ENCODE data around the gene MARK3.

- no peak for TF ChIP-seq ZNF384 (IDR thresholded peaks at IDR 0.05)
- no peak for TF ChIP-seq HDGF (IDR thresholded peaks at IDR 0.05; ENCODE audit: borderline replicate concordance)
- TF ChIP-seq PKNOX1 (IDR thresholded peaks at IDR 0.05): no peak
- no peak for TF ChIP-seq FOXA1 (IDR thresholded peaks at IDR 0.05)
- TF ChIP-seq FOXM1 (IDR thresholded peaks at IDR 0.05; ENCODE audit: borderline replicate concordance): no peak
- no peak for TF ChIP-seq SP1 (IDR thresholded peaks at IDR 0.05)
- TF ChIP-seq FOXK2 (IDR thresholded peaks at IDR 0.05): no peak
- no peak for TF ChIP-seq BHLHE40 (IDR thresholded peaks at IDR 0.05; ENCODE audit: borderline replicate concordance)
- TF ChIP-seq ARNT (IDR thresholded peaks at IDR 0.05): no peak
- TF ChIP-seq ELF4 (IDR thresholded peaks at IDR 0.05): no peak
- no peak for TF ChIP-seq SUZ12 (IDR thresholded peaks at IDR 0.05)
- no peak for TF ChIP-seq CTBP1 (IDR thresholded peaks at IDR 0.05; ENCODE audit: borderline replicate concordance)
- no peak for TF ChIP-seq LEF1 (IDR thresholded peaks at IDR 0.05; ENCODE audit: borderline replicate concordance)
Observed at GRCh38 chr14:103517721-103518421, 132.7 kb downstream of the MARK3 start.

Measured in HEK293T (cell line).